Hepatocyte (in vitro differentiated cells): ENCODE results near the gene KLF13. TPM values are rescaled to one million over a fixed set of nuclear protein-coding genes. Genes with fewer than 3 reads are reported as not detected.

Source experiments
- DNase-seq: peaks from one replicate; pipeline ENCODE4 v3.0.0-alpha.2; 2016; ENCODE audit warnings: low spot score
- H2AFZ ChIP-seq: fragments of 200-600 bp; sonication (generic); 2 replicates; pipeline ENCODE4 v1.6.0; 2016; ENCODE audit warnings: antibody characterized with exemption, mild to moderate bottlenecking
- H3K27ac ChIP-seq: fragments of 200-600 bp; sonication (generic); 2 replicates; pipeline ENCODE4 v1.5.1; 2016; ENCODE audit warnings: mild to moderate bottlenecking
- H3K27me3 ChIP-seq: fragments of 200-600 bp; sonication (generic); 2 replicates; pipeline ENCODE4 v1.6.1; 2016
- H3K36me3 ChIP-seq: fragments of 200-600 bp; sonication (generic); replicated peaks from 2 replicates; pipeline ENCODE4 v1.5.1; 2016; ENCODE audit warnings: low read depth; ENCODE audit not compliant: insufficient read depth
- H3K4me1 ChIP-seq: fragments of 200-600 bp; sonication (generic); 2 replicates; pipeline ENCODE4 v1.5.1; 2016; ENCODE audit warnings: mild to moderate bottlenecking, moderate library complexity; ENCODE audit not compliant: insufficient read depth
- H3K4me2 ChIP-seq: fragments of 200-600 bp; sonication (generic); 2 replicates; pipeline ENCODE4 v1.6.0; 2016
- H3K4me3 ChIP-seq: fragments of 200-600 bp; sonication (generic); 2 replicates; pipeline ENCODE4 v1.5.1; 2016; ENCODE audit warnings: mild to moderate bottlenecking
- H3K79me2 ChIP-seq: fragments of 200-600 bp; sonication (generic); 2 replicates; pipeline ENCODE4 v1.6.0; 2017; ENCODE audit warnings: mild to moderate bottlenecking
- H3K9me2 ChIP-seq: fragments of 200-600 bp; sonication (generic); replicated peaks from 2 replicates; pipeline ENCODE4 v1.6.0; 2017; ENCODE audit warnings: mild to moderate bottlenecking; ENCODE audit not compliant: insufficient read depth
- H3K9me3 ChIP-seq: fragments of 200-600 bp; sonication (generic); 2 replicates; pipeline ENCODE4 v1.5.1; 2016; ENCODE audit warnings: low read depth, mild to moderate bottlenecking
- H4K20me1 ChIP-seq: fragments of 200-600 bp; sonication (generic); 2 replicates; pipeline ENCODE4 v1.6.0; 2016; ENCODE audit warnings: mild to moderate bottlenecking; ENCODE audit not compliant: insufficient read depth, poor library complexity, severe bottlenecking
- EZH2 ChIP-seq: fragments of 200-600 bp; sonication (generic); IDR thresholded peaks from 2 replicates; pipeline ENCODE4 v1.6.1; 2016; ENCODE audit warnings: antibody characterized with exemption, mild to moderate bottlenecking, borderline replicate concordance
- EZH2phosphoT487 ChIP-seq: fragments of 200-600 bp; sonication (generic); IDR thresholded peaks from one replicate; pipeline ENCODE4 v1.6.1; 2018; ENCODE audit warnings: antibody characterized with exemption, mild to moderate bottlenecking, low read depth, moderate library complexity; ENCODE audit not compliant: unreplicated experiment, severe bottlenecking
- WGBS: methylation state at CpG from one replicate; pipeline ENCODE4 v1.1.6; 2016; ENCODE audit warnings: low lambda C conversion rate; ENCODE audit errors: missing lambda C conversion rate; 5-methylcytosine and 5-hydroxymethylcytosine counted together
- polyA plus RNA-seq: library from polyadenylated mRNA; unstranded; fragments of >200 nt; fragmentation: Nextera tagmentation; extraction: Ambion mirVana; gene quantifications from 2 replicates; pipeline ENCODE4 v1.2.1, GENCODE V29; 2016
- total RNA-seq: library from RNA; depleted of rRNA; stranded (reverse); fragments of >200 nt; gene quantifications from 2 replicates; pipeline ENCODE4 v1.2.3, GENCODE V29; 2014
- TF ChIP-seq, protein P1 (sequence below): fragments of 200-600 bp; sonication (generic); IDR thresholded peaks from 2 replicates; pipeline ENCODE4 v1.5.1; 2016; ENCODE audit warnings: antibody characterized with exemption, mild to moderate bottlenecking; ENCODE audit not compliant: poor library complexity

Gene KLF13
- total and polyA plus RNA-seq, 2 experiments from 2014 or later = 32.7 to 51.2 TPM

GRCh38 chr15:31347981-31348803 lies 21.6 kb downstream of the KLF13 start:
- no peak for DNase-seq
- Histone ChIP-seq H3K9me3 (no peaks in the 10 kb centered on the region), H3K4me2 (no peak overlapping the region), H3K36me3 (no peaks in the 10 kb centered on the region), H3K27ac (no peak overlapping the region), H3K4me1 (peaks cover 26% of the 10 kb centered on the region), H3K27me3 (no peaks in the 10 kb centered on the region), H2AFZ (no peak overlapping the region), H3K9me2 (no peaks in the 10 kb centered on the region), H4K20me1 (peaks cover 98% of the 10 kb centered on the region), H3K79me2 (peaks cover 92% of the 10 kb centered on the region), H3K4me3 (no peak overlapping the region)
- 92% methylated on average over 19 of the region's 19 CpGs for WGBS
- TF ChIP-seq EZH2 (no peak), EZH2phosphoT487 (no peak)
- TF ChIP-seq, protein P1, sequence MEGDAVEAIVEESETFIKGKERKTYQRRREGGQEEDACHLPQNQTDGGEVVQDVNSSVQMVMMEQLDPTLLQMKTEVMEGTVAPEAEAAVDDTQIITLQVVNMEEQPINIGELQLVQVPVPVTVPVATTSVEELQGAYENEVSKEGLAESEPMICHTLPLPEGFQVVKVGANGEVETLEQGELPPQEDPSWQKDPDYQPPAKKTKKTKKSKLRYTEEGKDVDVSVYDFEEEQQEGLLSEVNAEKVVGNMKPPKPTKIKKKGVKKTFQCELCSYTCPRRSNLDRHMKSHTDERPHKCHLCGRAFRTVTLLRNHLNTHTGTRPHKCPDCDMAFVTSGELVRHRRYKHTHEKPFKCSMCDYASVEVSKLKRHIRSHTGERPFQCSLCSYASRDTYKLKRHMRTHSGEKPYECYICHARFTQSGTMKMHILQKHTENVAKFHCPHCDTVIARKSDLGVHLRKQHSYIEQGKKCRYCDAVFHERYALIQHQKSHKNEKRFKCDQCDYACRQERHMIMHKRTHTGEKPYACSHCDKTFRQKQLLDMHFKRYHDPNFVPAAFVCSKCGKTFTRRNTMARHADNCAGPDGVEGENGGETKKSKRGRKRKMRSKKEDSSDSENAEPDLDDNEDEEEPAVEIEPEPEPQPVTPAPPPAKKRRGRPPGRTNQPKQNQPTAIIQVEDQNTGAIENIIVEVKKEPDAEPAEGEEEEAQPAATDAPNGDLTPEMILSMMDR = no peak

GRCh38 chr15:31349233-31350141 lies 22.9 kb downstream of the KLF13 start:
- Histone ChIP-seq H3K4me2 (no peak overlapping the region), H3K27me3 (no peaks in the 10 kb centered on the region), H3K4me1 (peaks cover 34% of the 10 kb centered on the region), H3K27ac (no peak overlapping the region), H3K4me3 (no peak overlapping the region), H3K9me3 (no peaks in the 10 kb centered on the region), H3K9me2 (no peaks in the 10 kb centered on the region), H4K20me1 (peaks cover 98% of the 10 kb centered on the region), H3K36me3 (no peaks in the 10 kb centered on the region), H2AFZ (no peak overlapping the region), H3K79me2 (peaks cover 91% of the 10 kb centered on the region)
- 93% methylated on average over 13 of the region's 13 CpGs for WGBS
- DNase-seq = no peak
- TF ChIP-seq, protein P1 = no peak
- TF ChIP-seq EZH2 = no peak
- no peak for TF ChIP-seq EZH2phosphoT487

DNA sequence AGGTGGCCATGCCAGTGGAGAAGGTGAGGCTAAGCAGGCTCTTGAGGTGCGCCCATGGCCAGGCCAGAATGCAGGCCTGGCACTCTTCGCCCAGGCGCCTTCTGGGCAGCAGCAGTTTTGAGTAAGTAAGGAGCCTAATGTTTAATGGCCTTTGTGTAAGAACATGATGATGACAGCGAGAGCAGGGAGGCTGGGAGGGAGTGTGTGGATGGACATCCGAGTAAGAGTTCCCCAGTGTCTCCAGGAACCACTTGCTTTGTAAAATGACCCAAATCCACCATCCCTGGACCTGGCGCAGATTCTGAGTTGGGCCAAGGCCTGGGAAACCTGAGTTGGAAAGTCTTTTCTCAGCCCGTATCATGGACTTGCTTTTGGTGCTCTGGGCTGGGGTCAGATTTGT lies 24.1 kb downstream of the KLF13 start:
- H3K4me2 ChIP-seq = no peak overlapping the region
- peaks cover 97% of the 10 kb centered on the region for H4K20me1 ChIP-seq
- WGBS = 98% methylated on average over 7 of the region's 7 CpGs
- TF ChIP-seq EZH2phosphoT487 (no peak), EZH2 (no peak)
- TF ChIP-seq, protein P1 = no peak
- DNase-seq = no peak
- no peaks in the 10 kb centered on the region for H3K9me2 ChIP-seq
- H3K36me3 ChIP-seq = no peaks in the 10 kb centered on the region
- H3K9me3 ChIP-seq = no peaks in the 10 kb centered on the region
- H3K27me3 ChIP-seq = no peaks in the 10 kb centered on the region
- H3K79me2 ChIP-seq = peaks cover 91% of the 10 kb centered on the region
- H3K4me3 ChIP-seq = no peak overlapping the region
- no peak overlapping the region for H2AFZ ChIP-seq
- H3K4me1 ChIP-seq = peaks cover 28% of the 10 kb centered on the region
- H3K27ac ChIP-seq = no peak overlapping the region
